Stimulated activated CD8-positive, alpha-beta memory T cell treated with anti-CD3 and anti-CD28 coated beads, Interleukin-7, amount 100 ng/mL, for 4 hours (primary cell): Measurements from ENCODE around the gene FARS2.

Experiments used
- DNase-seq, 2 donors: peaks; one replicate each; pipeline ENCODE4 v3.0.0-alpha.2; 2020; ENCODE audit warnings: low read depth in 2 of 2

FARS2 gene

DNA sequence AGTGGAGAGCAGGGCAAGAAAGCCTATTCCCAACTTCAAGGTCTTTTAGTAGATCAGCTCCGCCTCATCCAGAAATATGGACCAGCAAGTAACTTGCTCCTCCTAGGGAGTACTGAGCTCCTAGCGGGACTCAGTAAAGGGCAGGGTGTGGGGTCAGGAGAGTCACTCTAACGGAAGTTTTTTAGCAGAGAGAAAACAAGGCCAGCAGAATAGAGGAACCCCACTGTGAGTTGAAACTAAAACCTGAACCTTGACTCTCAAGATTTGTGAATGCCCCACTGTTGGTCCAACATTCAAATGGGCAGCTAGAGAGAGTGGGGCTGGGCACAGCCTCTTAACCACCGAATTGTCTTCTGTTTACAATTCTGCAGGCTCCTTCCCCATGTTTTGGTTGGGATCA is 244.8 kb downstream of the FARS2 start:
- DNase-seq, result no peak

DNA sequence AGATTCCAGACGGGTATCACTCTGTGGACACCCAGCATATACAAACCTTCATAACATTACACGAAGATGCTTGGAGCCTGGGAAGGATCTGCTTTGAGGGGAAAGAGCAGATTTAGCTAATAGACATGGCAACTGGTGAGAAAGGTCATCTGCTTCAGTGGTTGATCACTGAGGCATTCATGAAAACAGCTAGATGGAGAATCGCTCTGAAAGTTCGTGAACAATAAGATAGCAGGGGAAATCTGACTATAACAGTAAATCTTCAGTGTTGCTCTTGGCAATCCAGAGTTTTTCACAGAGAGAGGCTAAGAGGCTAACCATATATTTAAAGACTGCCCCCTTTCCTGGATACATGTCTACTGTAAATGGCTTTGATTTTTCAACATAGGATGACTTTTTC is 245.3 kb downstream of the FARS2 start:
- DNase-seq, result no peak

DNA sequence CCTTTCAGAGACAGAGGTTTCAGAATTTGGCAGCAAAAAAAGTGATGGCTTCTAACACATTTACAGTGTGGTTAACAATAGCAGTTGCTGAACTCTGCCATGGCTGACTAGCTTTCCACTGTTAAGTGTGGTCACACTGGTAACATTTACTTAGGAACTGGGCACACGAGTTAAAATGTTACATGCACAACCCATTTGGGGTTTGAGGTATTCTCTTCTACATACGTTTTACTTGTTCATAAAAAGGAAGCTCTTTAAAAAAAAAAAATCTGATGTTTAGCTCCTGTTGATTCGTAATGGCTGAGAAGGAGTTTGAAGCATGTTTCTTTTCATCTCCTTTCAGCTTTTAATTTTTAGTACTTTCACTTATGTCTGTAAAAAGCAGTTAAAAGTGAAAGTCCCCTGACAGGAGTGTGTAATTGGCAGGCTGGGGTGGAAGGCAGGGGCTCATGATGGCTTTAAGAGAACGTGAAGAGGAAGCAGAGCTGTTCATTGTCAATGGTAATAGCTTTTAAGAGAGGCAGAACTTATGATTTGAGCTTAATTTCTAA is 245.9 kb downstream of the FARS2 start:
- DNase-seq, result no peak

DNA sequence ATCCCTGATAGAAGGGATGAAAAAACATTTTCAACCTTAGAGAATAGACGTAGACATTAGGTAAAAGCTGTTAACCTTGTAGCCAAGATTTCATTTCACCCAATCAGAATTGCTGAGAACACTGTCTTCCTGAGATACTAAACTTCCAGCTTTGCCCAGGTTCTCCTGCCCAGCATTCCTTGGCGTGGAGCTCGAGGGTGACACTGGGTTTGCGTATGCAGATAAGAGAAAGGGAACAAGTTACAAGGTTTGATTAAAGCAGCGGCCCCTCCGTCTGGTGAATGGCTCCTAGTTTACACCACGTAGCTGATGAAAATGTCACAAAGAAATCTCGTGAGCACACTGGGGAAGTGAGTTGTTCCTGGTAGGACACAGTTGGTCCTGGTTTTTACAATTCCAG is 247.8 kb downstream of the FARS2 start:
- DNase-seq, result no peak

DNA sequence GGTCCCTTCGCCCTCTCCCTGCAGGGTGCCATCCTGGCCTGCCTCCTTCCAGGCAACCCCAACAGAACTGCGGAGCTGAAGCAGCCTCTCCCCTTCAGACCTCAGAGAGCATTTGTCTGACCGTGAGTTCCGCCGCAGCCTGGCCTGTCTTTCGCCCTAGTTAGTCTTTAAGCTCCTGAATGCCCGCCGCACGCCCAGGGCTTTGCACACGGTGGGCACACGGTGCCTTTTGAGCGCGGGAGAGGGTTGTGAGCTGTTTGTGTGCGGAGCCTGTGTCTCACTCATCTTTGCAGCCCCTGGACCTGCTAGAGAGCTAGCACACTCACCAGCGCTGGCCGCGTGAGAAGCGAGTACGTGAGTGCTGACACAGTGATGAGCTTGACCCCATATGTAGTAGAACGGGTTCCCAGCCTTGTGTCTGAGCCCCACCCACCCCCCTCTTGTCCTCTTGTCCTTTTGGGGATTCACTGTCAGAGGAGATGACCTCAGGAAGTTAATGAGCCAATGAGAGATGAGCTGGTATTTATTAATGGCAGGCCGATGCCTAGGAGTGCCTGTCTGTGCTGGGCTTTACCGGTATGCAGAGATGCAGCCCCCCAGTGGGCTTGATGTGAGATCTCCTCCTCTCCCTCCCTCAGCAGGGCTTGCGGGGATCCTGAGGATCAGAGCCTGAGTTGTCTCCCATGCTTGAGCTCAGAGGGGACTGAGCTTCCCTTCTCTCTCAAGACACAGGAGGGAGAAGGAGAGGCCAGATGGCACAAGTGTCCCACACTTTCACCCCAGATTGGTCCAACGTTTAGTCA is 249.2 kb downstream of the FARS2 start:
- DNase-seq, result no peak

DNA sequence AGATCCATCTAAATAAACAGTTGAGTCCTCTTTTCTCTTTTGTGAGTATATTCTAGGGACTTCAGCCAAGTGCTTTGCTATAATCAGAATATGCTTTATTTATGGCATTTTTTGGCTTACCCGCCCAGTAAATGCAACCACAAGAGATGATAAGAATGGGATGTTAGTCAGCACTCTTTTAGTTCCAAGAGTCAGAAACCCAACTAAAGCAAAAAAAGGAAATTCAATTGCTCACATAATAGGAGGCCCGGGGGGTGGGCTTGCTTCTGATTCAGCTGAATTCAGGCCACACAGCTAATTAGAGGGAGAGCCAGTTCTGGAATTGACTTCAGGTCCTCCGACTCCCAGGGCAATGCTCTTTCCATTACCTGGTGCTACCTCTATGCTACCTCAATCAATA is 250.6 kb downstream of the FARS2 start:
- no peak for DNase-seq

DNA sequence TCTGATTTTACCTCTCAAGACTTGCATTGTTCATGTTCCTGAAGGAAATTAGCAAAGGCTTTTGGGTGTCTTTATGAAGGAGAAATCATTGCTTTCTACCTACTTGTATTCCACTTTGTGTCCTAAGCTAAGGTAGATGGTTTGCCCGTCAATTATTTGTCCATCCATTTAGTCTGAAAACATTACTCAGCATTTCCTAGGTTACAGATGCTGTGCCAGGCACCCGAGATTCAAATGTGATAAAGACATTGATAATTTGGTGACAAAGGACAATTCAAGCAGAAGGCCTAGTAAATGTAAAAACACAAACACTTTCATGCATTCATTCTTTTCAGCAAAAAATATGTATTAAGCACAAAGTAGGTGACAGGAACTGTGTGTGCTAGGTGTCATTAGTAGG is 251.1 kb downstream of the FARS2 start:
- DNase-seq, result no peak

DNA sequence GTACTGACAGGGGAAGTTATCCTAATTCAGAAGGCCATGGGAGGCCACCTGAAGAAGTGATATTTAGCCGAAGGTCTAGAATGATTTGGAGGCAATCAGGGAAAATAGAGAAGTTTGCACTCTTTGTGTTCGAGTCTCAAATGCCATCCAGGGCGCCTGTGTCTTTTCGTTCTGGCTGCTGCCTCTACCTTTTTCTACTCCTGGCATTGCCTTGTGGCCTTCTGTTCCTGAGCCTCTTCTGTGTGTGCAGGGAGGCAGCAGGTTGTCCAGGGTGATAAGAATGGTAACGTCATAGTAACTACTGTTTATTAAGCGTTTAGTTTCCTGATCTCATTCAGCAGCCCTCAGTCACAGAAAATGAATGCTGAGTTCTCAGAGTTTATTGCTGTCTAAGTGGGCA is 252.1 kb downstream of the FARS2 start:
- no peak for DNase-seq

DNA sequence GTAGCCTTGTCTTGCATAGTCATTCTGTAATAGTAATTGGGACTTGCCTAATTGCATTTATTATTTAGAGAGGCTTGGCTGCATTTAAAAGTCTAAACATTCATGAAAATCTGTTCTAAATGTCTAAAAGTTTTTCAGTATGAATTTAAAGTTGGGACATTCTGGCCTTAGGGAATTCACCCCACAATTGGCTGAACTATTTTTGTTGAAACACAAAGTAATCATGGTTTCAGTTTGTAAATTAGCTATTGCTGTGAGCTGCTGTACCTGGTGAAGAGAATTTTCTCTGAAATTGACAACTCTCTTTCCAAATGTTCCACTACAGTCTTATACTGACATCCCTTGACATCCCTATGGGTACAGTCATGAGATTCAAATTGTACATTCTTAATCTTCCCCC is 253.0 kb downstream of the FARS2 start:
- DNase-seq, result no peak

DNA sequence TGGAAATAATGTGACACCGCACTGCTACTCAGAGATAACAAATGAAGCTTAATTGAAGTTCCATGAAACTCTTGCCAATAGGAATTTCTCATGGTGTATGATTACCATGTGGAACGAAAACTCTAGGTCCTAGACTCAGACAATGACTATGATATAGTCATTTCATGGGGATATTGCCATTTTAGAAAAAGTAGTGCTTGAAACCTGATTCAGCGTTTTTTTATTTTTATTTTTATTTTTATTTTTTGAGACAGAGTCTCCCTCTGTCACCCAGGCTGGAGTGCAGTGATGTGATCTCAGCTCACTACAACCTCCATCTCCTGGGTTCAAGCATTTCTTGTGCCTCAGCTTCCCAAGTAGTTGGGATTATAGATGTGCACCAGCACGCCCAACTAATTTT is 253.9 kb downstream of the FARS2 start:
- DNase-seq, result no peak

DNA sequence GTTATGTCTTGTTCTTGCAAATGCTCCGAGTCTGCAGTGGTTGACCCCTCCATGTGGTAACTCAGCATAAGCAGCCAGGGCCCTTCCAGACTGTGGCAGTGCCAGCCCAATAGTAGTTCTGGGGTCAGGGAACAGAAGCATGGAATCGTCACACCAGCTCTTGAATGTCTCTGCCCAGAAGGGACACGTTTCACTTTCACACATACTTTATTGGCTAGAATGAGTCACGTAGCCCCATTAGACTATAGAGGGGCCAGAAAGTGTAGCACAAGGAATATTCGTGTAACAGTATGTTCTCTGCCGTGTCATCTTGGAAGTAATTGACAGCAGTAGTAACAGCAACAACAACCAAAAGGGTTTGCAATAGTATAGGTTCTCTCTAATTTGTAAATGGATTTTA is 254.7 kb downstream of the FARS2 start:
- DNase-seq, result no peak

DNA sequence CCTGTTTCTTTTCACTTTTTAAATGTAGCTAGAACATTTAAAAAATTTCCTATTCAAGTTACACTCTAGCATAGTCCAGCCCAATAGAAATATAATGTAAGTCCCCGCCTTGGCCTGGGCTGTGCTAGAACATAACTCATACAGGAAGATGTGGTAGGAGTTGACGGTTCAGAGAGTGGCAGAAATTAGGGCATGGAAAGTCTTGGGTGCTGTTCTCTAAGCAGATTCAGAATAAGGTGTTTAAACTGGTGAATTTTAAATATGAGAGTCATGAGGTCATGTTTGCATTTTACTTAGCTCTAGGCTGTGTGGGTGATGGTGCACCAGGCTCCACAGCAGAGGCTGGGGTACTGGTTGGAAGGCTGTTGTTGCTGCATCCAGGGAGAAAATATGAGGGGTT is 256.5 kb downstream of the FARS2 start:
- peak; percentile 15 to 27 for DNase-seq

DNA sequence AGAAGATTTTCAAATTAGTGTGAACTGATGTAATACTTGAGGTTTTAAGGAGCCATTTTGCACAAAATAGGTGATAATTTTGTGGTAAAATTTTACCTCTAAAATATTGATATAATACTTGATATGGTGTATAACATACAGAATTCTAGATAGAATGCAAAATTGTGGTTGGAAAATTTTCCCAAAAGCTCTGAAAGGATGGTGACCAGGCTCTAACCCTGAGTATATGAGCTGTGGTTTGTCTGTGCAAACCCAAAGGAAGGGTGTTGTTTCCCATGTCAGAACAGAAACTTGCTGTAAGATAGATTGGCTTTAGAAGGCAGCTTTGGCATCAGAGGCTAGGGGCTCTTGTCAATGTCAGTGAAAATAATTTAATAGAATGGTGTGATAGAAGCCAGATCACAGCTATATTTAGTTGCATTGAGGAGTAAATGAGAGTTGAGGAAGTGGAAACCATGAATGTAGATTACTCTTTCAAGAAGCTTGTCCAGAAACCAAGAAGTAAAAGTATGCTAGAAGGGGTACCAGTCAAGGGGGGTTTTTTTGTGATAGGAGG is 257.7 kb downstream of the FARS2 start:
- no peak for DNase-seq

DNA sequence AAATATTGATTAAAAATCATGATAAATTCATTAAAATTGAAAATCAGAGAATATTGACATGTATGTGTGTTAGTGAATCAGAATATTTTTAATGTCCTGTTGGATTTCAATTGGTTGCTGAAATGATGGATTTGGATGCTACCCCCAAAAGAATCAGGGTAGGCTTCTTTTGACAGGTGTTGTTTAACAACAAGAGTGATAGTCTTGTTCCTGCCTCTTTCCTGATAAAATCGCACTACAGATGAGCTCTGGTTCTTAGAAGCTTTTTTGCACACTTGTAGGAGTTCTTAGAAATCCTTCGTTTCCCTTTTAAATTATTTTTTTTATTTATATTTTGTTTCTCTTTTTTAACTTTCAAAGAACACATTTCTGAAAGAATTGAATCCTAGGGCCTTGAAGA is 259.5 kb downstream of the FARS2 start:
- DNase-seq, result no peak

DNA sequence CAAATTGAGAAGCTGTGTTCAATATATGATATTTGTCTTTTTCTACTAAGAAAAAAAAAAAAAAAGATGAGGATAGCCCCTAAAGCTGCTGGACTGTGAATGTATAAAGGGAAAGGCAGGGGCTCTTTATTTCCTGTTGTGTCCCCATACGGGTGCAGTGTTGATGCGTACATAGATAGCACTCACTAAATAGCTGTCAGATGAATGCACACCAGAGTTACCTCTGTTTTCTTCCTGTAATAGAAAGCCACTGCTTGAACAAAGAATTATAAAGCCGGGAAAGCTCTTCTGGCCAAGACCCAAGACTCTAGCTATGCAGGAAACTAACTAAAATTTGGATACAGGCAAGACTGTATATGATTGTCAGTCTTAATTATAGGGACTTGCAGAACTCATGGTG is 260.0 kb downstream of the FARS2 start:
- DNase-seq, result no peak

DNA sequence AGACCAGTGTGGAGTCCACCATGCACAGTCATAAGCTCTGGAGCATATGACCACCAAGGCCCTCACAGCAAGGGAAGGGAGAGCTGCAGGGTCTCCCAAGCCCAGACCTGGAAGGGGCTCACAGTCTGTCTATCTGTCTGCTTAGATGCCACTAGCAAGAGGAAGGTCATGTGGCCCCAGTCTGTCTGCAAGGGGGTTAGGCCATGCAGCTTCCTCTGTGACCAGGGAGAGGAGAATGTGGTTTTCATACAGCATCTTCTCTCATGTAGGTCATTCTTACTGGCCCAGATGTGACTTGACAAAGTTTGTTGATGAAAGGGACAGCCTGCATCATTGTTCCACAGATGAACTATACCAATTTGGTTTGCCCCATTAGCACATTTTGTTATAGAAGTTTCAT is 260.8 kb downstream of the FARS2 start:
- no peak for DNase-seq

DNA sequence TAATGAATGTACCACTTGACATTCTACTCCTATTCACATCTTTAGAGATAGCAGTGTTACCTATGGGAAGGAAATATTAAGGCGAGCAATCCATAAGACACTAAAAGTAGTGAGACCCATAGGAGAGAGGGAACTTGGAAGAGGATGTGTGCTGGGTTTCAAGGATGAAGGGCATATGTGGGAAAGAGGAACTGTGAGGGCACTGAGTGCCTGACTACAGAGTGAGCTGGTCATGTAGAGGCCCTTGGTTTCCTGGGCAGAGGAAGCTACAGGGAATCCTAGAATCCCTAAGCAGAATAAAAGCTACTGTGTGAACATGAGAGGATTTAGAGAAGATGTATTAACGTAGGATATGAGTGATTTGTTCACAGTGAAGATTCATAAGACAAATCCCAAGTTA is 262.8 kb downstream of the FARS2 start:
- no peak for DNase-seq

DNA sequence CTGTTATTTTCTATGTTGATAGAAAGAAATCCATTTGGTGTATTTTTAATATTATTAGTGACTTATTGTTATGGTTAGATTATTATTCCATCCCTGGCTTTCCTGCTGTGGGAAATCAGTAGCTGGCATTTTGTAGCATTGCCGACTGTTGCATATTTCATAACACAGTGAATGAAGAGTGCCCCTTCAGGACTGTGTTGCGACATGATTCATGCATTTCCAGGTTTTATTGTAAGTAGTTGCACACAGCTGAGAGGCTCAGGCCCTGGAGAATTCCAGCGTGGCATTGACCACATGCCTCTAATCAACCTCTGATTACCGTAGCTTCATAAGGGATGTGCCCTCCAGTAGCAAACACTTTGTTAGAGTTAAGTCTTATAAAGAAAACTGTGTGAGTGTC is 263.9 kb downstream of the FARS2 start:
- DNase-seq, result no peak

DNA sequence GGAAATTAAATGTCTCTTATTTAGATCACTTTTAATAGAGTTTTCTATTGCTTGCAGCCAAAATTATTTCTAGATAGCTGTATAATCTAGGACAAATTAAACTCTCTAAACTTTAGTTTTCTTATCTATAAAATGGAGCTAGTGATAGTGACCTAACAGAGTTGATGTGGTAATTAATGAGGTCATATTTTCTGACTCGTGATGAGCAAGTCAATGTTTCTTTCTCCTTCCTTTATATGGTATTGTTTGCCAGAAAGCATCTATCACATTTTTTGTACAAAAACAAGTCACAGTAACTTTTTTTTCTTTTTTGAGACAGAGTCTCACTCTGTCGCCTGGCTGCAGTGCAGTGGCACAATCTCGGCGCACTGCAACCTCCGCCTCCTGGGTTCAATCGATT is 267.7 kb downstream of the FARS2 start:
- DNase-seq, result no peak

DNA sequence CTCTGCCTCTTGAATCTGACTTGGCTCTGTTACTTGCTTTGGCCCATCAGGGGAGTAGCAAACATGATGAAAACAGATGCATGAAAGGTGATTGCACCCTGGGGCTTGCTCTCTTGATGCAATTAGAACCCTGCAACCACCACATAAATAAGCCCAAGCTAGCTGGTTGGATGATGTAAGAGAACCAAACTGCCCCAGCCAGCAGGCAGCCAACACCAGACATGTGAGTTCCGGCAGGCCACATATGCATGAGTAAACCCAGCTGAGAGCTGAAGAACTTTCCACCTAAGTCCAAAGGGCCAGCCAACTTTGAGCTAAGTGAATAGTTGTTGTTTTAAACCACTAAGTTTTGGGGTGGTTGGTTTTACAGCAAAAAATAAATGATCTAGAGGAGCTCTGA is 268.4 kb downstream of the FARS2 start:
- no peak for DNase-seq

DNA sequence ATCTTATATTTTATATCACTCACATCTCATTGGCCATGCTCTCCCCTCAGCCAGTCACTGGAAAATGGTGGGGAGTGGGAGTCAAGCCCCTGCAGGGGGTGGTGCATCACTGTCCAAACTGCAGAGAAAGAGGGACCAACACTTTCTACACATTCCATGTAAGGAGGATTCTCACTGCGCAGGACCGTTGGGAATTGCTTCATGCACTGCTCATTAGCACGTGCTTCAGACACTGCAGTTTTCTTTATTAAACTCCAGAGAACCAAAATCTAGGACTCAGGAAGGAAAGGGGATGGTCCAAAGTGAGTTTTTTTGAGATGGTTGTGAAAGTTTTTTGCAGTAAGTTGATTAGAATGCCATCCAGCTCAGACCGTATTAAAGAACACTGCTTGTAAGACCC is 269.8 kb downstream of the FARS2 start:
- no peak for DNase-seq

DNA sequence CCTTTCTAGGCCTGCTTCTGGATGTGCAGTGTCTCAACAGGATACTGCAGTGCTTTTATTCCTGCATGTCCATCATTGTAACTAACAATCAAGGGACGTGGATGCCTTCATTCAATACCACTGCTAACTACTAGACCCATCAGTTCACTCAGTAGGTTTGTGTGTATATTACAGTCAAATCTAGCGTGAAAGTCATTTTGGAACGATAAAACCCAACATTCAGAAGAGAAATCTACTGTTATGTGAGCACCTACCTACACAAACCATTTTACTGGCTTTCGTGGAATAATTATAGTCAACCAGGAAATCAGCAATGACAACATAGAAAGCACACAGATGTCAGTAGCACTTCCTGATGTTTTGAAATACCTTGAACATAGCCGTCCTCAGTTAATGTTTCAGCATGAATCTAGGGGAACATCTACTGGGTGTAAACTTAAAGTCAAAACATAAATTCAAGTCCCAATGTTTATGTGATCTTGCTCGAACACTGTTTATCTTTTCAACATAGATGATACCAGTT is 270.6 kb downstream of the FARS2 start:
- no peak for DNase-seq

DNA sequence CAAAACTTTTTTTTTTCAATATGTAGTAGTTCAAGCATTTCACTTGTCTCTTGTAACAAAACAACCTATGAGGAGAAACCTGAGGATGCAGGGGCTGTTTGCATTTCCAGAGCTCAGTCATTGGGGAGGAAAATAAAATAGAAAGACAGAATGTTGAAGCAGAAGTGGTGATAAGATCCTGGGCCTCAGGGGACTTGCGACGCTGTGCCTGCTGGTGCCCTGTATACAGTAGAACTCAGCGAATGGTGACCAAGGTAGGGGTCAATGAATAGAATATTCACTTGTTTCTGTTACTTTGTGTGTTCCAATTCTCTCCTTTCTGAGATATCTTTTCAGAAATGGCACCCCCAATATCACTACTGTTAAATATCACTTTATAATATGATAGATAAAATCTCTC is 271.6 kb downstream of the FARS2 start:
- DNase-seq, result no peak
